Ecto neural progenitor cell (in vitro differentiated cells): ENCODE measurements around the gene PKNOX1.
"Not testable (repeated sequence)": the region's sequence is repeated elsewhere in the genome, so short reads cannot be mapped to it uniquely, and the experiment has no call there.

Experiments used
- DNase-seq: peaks from one replicate; pipeline ENCODE4 v3.0.0-alpha.2; 2018; ENCODE audit warnings: low spot score

Gene PKNOX1

GRCh38 chr21:43053112-43053511 lies 78.8 kb downstream of the PKNOX1 start:
- DNase-seq: not testable (repeated sequence)

DNA sequence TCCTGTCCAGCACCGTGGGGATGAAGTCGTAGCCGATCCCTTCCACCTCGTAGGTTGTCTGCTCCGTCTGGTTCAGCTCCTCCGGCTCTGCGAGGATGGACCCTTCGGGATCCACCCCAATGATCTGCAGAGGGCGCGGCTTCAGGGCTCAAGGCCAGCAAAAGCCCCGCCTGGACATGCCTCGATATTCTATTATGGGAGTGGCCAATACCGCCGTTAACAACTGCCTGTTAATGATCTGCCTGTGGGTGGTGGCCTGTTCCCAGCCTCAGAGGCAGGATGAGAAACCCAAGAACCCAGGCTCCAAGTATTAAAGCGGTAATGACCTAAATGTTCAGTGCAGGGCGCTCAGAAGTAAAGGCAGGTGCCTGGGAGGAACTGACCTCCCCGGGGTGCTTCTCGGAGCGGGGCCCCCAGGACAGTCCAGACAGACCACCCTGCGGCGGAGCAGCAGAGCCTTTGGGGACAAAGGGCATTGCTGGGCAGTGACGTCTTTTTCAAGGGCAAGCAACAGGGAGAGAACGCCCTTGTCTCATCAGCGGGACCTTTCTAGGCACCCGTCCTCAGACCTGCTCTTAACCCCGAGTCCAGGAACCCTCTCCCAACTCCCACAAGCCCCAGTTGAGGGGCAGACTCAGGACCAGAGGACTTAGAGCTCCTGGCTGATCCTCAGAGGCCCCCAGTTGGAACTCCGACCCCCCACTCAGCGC lies 88.7 kb downstream of the PKNOX1 start:
- not testable (repeated sequence) for DNase-seq

DNA sequence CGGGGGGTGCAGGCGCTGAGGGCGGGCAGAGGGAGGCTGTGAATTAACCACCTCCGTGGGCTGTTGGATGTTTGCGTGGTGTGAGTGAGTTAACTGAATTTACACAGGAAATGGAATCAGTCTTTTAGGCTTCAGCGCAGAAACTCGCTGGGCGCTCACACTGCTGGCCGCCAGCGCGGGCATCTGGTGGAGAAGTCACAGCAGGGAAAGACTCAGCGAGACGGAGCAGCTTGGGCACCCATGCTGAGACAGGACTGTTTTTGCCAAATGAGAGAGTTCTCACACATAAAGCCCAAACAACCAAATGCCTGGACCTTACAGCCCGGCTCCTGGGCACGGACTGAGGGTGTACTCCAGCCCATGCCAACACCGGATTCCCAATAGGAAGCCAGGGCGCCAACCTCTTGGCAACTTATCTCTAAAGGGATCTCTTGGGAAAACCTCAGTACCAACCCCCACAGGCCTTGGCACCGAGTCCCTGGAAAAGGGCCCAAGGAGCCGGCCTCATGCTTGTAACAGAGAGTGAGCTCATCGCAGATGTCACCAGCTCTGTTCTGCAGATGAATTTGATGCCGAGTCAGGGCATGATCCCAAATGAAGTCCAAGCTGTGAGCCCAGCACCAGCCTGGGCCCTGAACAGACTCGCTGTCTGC lies 90.0 kb downstream of the PKNOX1 start:
- not testable (repeated sequence) for DNase-seq

DNA sequence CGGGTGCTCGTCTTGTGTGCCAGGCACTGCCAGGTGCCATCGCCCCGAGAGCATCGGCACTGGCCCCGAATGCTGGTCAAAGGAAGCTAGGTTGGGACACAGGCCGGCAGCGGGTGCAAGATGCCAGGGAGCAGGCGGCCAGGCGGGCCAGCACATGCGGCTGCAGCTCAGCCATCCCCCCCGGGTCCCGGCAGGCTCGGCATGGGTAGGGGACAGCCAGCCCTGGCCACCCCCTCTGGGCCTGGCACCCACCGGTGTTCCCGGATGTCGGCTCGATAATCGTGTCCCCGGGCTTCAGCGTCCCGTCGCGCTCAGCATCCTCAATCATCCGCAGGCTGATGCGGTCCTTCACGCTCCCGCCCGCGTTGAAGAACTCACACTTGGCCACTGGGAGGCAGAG lies 91.6 kb downstream of the PKNOX1 start:
- not testable (repeated sequence) for DNase-seq

DNA sequence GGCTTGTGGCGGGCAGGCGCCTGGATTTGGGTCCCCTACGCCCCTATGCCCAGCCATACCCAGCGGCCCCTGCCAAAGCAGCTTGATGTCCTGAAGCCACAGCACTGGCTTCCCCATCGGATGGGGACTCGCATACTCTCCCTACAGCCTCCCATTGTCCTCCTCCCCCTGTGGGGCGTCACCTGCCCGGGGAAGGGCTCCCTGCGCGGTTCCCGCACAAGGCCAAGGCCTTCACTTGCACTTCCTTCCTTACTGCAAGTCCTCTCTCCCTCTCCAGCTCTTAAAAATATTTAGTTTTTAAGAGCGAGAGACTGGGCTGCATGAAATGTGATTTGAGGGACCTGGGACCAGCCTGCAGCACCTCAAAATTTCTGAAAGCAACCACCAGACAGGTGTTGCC lies 92.3 kb downstream of the PKNOX1 start:
- DNase-seq: not testable (repeated sequence)

DNA sequence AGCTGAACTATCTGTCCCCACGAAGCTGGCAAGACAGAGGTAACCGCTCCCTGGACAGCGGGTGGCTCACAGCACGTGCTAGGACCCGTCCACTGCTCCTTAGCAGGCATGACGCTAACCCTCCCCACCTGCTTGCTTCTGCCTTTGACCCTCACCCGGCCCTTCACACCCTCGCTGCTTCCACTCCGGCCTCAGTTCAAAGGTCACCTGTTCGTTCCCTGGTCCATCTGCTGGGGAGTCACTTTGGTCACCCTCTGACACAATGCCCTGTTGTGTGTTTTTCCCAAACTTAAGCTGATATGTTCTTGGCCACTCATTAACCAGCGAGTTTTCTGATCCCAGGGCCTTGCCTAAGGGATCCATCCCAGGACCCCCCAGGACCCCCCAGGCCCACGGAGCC lies 93.7 kb downstream of the PKNOX1 start:
- not testable (repeated sequence) for DNase-seq

- not testable (repeated sequence) for DNase-seq
These were observed 95.3 kb downstream of the PKNOX1 start for GRCh38 chr21:43069682-43070081.

DNA sequence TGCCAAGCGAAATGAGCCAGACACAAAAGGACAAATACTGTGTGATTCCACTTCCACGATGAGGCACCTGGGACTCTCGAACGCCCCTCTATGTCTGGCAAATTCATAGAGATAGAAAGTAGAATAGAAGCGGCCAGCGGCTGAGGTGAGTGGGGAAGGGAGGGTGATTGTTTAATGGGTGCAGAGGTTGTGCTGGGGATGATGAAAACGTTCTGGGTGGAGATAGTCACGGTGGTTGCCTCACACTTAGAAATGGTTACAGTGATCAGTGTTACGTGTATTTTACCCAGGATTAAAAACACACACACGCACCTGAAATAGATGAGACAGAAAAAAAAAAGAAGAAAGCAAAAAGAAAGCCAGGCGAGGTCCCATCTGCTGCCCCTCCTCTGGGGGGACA lies 98.4 kb downstream of the PKNOX1 start:
- not testable (repeated sequence) for DNase-seq

GRCh38 chr21:43074401-43075169 lies 100.2 kb downstream of the PKNOX1 start:
- DNase-seq: not testable (repeated sequence)

DNA sequence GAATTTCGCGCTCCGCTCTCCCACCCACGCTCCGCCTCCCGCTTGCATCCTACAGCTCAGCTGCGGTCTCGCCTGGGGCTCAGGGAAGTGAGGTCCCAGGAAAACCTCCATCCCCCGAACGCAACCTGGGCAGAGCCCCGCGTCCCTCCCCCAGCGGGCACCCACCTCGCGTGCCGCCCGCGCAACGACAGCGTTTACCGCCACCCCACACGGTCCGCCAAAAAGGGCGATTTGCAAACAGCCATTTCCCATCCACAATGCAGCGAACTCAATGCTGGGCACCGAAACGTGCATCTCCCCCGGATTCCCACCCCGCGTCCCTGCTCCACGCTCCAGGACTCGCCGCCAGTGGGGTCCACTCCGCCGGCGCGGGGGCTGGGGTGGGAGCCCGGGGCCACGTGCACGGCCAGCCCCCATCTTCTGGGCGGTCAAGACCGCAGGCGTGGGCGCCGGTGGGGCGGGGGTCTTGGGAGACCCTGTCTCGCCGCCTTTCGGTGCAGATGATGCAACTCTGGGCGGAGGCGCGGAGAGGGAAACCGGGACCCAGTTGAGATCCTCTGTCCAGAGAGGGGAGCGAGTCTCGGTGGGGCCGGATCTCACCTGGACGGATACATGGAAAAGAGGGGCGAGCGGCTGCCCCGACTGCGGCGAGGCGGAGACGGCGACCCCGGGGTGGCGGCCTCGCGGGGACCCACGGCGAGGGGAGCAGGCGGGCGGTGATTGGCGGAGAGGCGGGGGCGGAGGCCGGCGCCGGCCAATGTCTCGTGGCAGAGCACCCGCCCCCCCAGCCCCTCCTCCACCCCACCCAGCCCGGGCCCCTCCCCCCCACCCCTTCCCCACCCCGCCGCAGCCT lies 101.0 kb downstream of the PKNOX1 start, which contains the start of gene CBS:
CBS (minus strand) TSS at position 666 of the 853 bp plus-strand sequence. CDS start 3,642 bp downstream, outside the sequence.
- not testable (repeated sequence) for DNase-seq

GRCh38 chr21:43076023-43076637 lies 101.8 kb downstream of the PKNOX1 start:
- DNase-seq: not testable (repeated sequence)

DNA sequence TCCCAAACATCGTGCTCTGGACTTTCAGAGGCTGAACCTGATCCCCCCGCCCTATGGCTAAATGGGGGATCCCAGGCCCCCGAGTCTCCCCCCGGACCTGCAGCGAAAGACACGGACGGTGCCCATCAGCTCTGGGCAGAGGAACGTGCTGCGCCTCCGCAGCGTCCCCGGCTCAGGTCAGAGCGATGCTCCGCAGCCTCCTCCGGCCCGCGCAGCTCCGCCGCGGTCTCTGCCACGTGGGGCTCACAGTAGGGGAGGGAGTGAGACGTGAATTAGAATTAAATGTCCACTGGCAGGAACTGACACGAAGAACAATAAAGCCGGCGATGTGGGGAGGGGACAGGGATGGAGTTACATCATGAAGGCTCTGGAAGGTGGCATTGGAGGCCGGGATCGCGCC lies 102.3 kb downstream of the PKNOX1 start:
- DNase-seq: not testable (repeated sequence)

DNA sequence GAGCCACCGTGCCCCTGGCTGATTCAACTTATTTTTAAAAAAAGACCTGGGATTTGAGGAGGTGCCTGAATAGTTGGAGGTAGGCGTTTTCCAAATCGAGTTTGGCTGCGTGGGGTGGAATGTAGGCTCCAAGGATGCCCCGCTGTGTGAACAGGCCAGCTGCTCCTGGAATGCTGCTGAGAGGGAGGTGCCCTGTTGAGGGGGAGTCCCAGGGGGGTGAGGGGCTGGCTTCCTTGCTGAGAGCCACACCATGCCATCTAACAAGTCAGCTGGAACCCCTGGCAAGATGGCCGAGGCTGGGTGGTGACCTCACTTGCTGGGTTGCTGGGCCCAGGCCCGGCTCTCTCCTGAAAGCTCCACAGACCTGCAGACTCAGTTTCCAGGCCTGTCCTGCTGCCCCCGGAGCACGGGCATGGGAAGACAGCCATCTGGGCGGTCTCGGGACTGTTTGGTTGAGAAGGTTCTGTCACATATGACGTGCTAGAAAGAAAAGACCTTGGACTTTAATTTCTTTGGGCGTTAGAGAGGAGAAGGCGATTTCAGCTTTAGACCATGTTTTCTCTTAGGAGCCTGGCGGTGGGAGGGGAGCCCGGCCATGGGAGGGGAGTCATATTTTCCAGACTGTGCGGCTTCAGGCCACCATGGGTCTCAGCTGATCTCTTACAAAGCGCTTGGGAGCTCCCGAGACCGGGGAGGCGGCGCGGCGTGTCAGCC lies 108.4 kb downstream of the PKNOX1 start:
- DNase-seq: not testable (repeated sequence)
